Measurements from ENCODE around the gene DNAH17.

DNA sequence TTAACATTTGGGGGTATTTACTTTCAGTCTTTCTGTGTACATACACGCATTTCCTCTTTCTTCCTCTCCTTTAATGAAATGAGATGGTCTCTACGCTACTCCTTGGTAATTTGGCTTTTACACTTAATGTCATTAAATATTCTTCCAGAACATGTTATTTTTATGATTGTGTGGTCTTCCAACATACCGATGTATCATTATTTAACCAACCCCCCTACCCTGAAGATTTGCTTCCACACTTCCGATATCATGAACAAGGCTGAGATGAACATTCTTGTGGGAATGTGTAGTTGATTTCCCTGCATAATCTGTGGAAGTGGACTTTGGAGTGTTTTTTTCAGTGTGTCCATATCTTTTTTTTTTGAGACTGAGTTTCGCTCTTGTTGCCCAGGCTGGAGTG lies 201.0 kb downstream of the DNAH17 start:
- TF ChIP-seq POLR2AphosphoS5 (IDR thresholded peaks at IDR 0.05; ENCODE audit: low read depth, low read length) (no peak), POLR2A (IDR thresholded peaks at IDR 0.05; ENCODE audit: low read depth, low read length) (no peak)

Data from GM12892 (cell line).